Caki2 (cell line): Measurements from ENCODE around the gene ELP1. TPM values are rescaled to one million over a fixed set of nuclear protein-coding genes. Genes with fewer than 3 reads are reported as not detected.
"Not testable (repeated sequence)": the region's sequence is repeated elsewhere in the genome, so short reads cannot be mapped to it uniquely, and the experiment has no call there.

Experiments used
- DNase-seq: peaks from one replicate; pipeline ENCODE4 v3.0.0-alpha.2; 2015; ENCODE audit warnings: low read depth
- in situ Hi-C: cut with HindIII; loops from 2 replicates; pipeline ENCODE4 v1.10.0; 2016; ENCODE audit warnings: low sequenced_read_pairs, low pct_unique_long_range_greater_than_20kb, mixed read lengths
- total RNA-seq: library from RNA; depleted of rRNA; stranded (reverse); fragments of >200 nt; shearing (Covaris generic); gene quantifications from 2 replicates; pipeline ENCODE4 v1.2.3, GENCODE V29; 2014; ENCODE audit warnings: low replicate concordance; rRNA removed

Gene ELP1
- total RNA-seq: 17.7 and 22.1 TPM in 2 replicates

GRCh38 chr9:108933718-108934322, at the start of gene ELP1:
Gene ELP1, minus strand, starts transcription at chr9:108934124. Its CDS starts 2,978 bp downstream, at chr9:108931146.
- DNase-seq: peak; percentile 90

GRCh38 chr9:108980893-108981292, 47.0 kb upstream of the ELP1 start:
- DNase-seq: no peak
- in situ Hi-C loops: no loop called here

More at GRCh38 chr9:108933718-108934322, at the start of gene ELP1:
- in situ Hi-C loops: no loop called here

- in situ Hi-C loops: no loop called here
- no peak for DNase-seq
Measured at GRCh38 chr9:108978205-108978604, 44.3 kb upstream of the ELP1 start.

- DNase-seq: no peak
- in situ Hi-C loops: no loop called here
Measured at GRCh38 chr9:108973895-108974294, 40.0 kb upstream of the ELP1 start.

GRCh38 chr9:108972626-108973209, 38.8 kb upstream of the ELP1 start:
- in situ Hi-C loops: no loop called here
- no peak for DNase-seq

GRCh38 chr9:108972186-108972585, 38.3 kb upstream of the ELP1 start:
- no peak for DNase-seq
- in situ Hi-C loops: no loop called here

GRCh38 chr9:108971392-108971791, 37.5 kb upstream of the ELP1 start:
- DNase-seq, in situ Hi-C loops: not testable (repeated sequence)

GRCh38 chr9:108967916-108968315, 34.0 kb upstream of the ELP1 start:
- DNase-seq: no peak
- in situ Hi-C loops: no loop called here

- in situ Hi-C loops: no loop called here
- no peak for DNase-seq
Measured at GRCh38 chr9:108963459-108964143, 29.7 kb upstream of the ELP1 start.

GRCh38 chr9:108961151-108961550, 27.2 kb upstream of the ELP1 start:
- DNase-seq: no peak
- in situ Hi-C loops: no loop called here

- no peak for DNase-seq
- in situ Hi-C loops: no loop called here
Measured at GRCh38 chr9:108960331-108960730, 26.4 kb upstream of the ELP1 start.

- DNase-seq: no peak
- in situ Hi-C loops: no loop called here
Measured at GRCh38 chr9:108956631-108957026, 22.7 kb upstream of the ELP1 start.

- no peak for DNase-seq
- in situ Hi-C loops: no loop called here
Measured at GRCh38 chr9:108956022-108956630, 22.2 kb upstream of the ELP1 start.

- peak; percentile 10 for DNase-seq
- in situ Hi-C loops: no loop called here
Measured at GRCh38 chr9:108953983-108954574, 20.2 kb upstream of the ELP1 start.

GRCh38 chr9:108951578-108951977, 17.7 kb upstream of the ELP1 start:
- in situ Hi-C loops: no loop called here

GRCh38 chr9:108950168-108950567, 16.2 kb upstream of the ELP1 start:
- in situ Hi-C loops: no loop called here
- DNase-seq: no peak

More at GRCh38 chr9:108951578-108951977, 17.7 kb upstream of the ELP1 start:
- DNase-seq: no peak

- in situ Hi-C loops: no loop called here
- DNase-seq: no peak
Measured at GRCh38 chr9:108939975-108940374, 6.1 kb upstream of the ELP1 start.

- in situ Hi-C loops: no loop called here
- no peak for DNase-seq
Measured at GRCh38 chr9:108937561-108938305, 3.8 kb upstream of the ELP1 start.
